LHCN-M2 (cell line): ENCODE data around the gene SEC16B. TPM values are rescaled to one million over a fixed set of nuclear protein-coding genes. Genes with fewer than 3 reads are reported as not detected.
"Not testable (repeated sequence)": the region's sequence is repeated elsewhere in the genome, so short reads cannot be mapped to it uniquely, and the experiment has no call there.

Source experiments
- DNase-seq: peaks from one replicate; pipeline ENCODE4 v3.0.0-alpha.2; 2012; ENCODE audit warnings: low read depth
- polyA plus RNA-seq: library from polyadenylated mRNA; unstranded; fragments of >200 nt; gene quantifications from one replicate; pipeline ENCODE4 v1.2.1, GENCODE V29; 2012; ENCODE audit warnings: missing spikeins
- total RNA-seq: library from RNA; depleted of rRNA; stranded (reverse); fragments of >200 nt; gene quantifications from 2 replicates; pipeline ENCODE4 v1.2.3, GENCODE V29; 2014; rRNA removed

The SEC16B gene
- total RNA-seq: 10.8 and 12.5 TPM in 2 replicates
- polyA plus RNA-seq: 3.5 TPM

- no peak for DNase-seq
Observed at GRCh38 chr1:177969825-177970371, at the start of gene SEC16B. Gene SEC16B, minus strand, starts transcription at chr1:177970058. Its CDS starts 2,077 bp downstream, at chr1:177967981.

- DNase-seq: no peak
Observed at GRCh38 chr1:178019622-178020021, 49.8 kb upstream of the SEC16B start.

- no peak for DNase-seq
Observed at GRCh38 chr1:178019208-178019607, 49.4 kb upstream of the SEC16B start.

- no peak for DNase-seq
Observed at GRCh38 chr1:178017517-178017916, 47.7 kb upstream of the SEC16B start.

- DNase-seq: no peak
Observed at GRCh38 chr1:178011864-178012503, 42.1 kb upstream of the SEC16B start.

- DNase-seq: peak; percentile 95
Observed at GRCh38 chr1:178011465-178011828, 41.6 kb upstream of the SEC16B start.

- no peak for DNase-seq
Observed at GRCh38 chr1:178010674-178011464, 41.0 kb upstream of the SEC16B start.

GRCh38 chr1:178006043-178006442, 36.2 kb upstream of the SEC16B start:
- DNase-seq: no peak

- no peak for DNase-seq
Observed at GRCh38 chr1:178005450-178005849, 35.6 kb upstream of the SEC16B start.

- DNase-seq: peak; percentile 72
Observed at GRCh38 chr1:178004926-178005391, 35.1 kb upstream of the SEC16B start.

- no peak for DNase-seq
Observed at GRCh38 chr1:177998696-177999631, 29.1 kb upstream of the SEC16B start.

- no peak for DNase-seq
Observed at GRCh38 chr1:177996957-177997356, 27.1 kb upstream of the SEC16B start.

- no peak for DNase-seq
Observed at GRCh38 chr1:177995369-177995768, 25.5 kb upstream of the SEC16B start.

GRCh38 chr1:177986281-177986680, 16.4 kb upstream of the SEC16B start:
- DNase-seq: not testable (repeated sequence)

- no peak for DNase-seq
Observed at GRCh38 chr1:177984761-177985160, 14.9 kb upstream of the SEC16B start.

- peak; percentile 97 for DNase-seq
Observed at GRCh38 chr1:177984136-177984525, 14.3 kb upstream of the SEC16B start.

- peak; percentile 55 for DNase-seq
Observed at GRCh38 chr1:177983482-177984135, 13.8 kb upstream of the SEC16B start.

- DNase-seq: no peak
Observed at GRCh38 chr1:177983077-177983476, 13.2 kb upstream of the SEC16B start.

GRCh38 chr1:177981200-177981599, 11.3 kb upstream of the SEC16B start:
- DNase-seq: peak; percentile 36

GRCh38 chr1:177979272-177979671, 9.4 kb upstream of the SEC16B start:
- no peak for DNase-seq

- no peak for DNase-seq
Observed at GRCh38 chr1:177978530-177978929, 8.7 kb upstream of the SEC16B start.
